SK-N-SH treated with all-trans-retinoic acid at 6 μM for 48 hours (cell line): ENCODE data around the gene BCAR1.

ENCODE experiments used
- ARNTL ChIP-seq: fragments of 450-650 bp; formaldehyde crosslinking; IDR thresholded peaks from 2 replicates; pipeline ENCODE4 v1.5.0; 2020; ENCODE audit warnings: low read depth, mild to moderate bottlenecking, moderate library complexity, borderline replicate concordance
- BACH2 ChIP-seq: fragments of 250-450 bp; sonication (Bioruptor Pico); IDR thresholded peaks from 2 replicates; pipeline ENCODE4 v1.9.0; 2021; ENCODE audit warnings: mild to moderate bottlenecking, borderline replicate concordance
- CREB5 ChIP-seq: fragments of 250-450 bp; sonication (Bioruptor Pico); IDR thresholded peaks from 2 replicates; pipeline ENCODE4 v1.5.1; 2020; ENCODE audit warnings: low read depth, mild to moderate bottlenecking, moderate library complexity
- CSRNP3 ChIP-seq: fragments of 250-450 bp; sonication (Bioruptor Pico); IDR thresholded peaks from 2 replicates; pipeline ENCODE4 v1.5.1; 2021; ENCODE audit warnings: mild to moderate bottlenecking, moderate library complexity
- GLIS3 ChIP-seq: fragments of 250-450 bp; sonication (Bioruptor Pico); IDR thresholded peaks from 2 replicates; pipeline ENCODE4 v1.5.0; 2020; ENCODE audit warnings: mild to moderate bottlenecking, moderate library complexity
- OSR1 ChIP-seq: fragments of 250-450 bp; sonication (Bioruptor Pico); IDR thresholded peaks from 2 replicates; pipeline ENCODE4 v1.8.0; 2022; ENCODE audit warnings: moderate library complexity, mild to moderate bottlenecking, inconsistent platforms
- PATZ1 ChIP-seq: fragments of 250-450 bp; sonication (Bioruptor Pico); IDR thresholded peaks from 2 replicates; pipeline ENCODE4 v1.8.0; 2020; ENCODE audit warnings: mild to moderate bottlenecking, moderate library complexity, borderline replicate concordance
- POU6F1 ChIP-seq: fragments of 250-450 bp; sonication (Bioruptor Pico); IDR thresholded peaks from 2 replicates; pipeline ENCODE4 v1.8.0; 2021; ENCODE audit warnings: low read depth, mild to moderate bottlenecking, moderate library complexity, borderline replicate concordance
- PPARA ChIP-seq: fragments of 250-450 bp; sonication (Bioruptor Pico); IDR thresholded peaks from 2 replicates; pipeline ENCODE4 v1.5.0; 2020; ENCODE audit warnings: mild to moderate bottlenecking, borderline replicate concordance
- ZC3H10 ChIP-seq: fragments of 250-450 bp; sonication (Bioruptor Pico); IDR thresholded peaks from 2 replicates; pipeline ENCODE4 v1.5.1; 2021; ENCODE audit warnings: mild to moderate bottlenecking, moderate library complexity
- ZFP3 ChIP-seq: fragments of 250-450 bp; sonication (Bioruptor Pico); IDR thresholded peaks from 2 replicates; pipeline ENCODE4 v1.5.0; 2020; ENCODE audit warnings: mild to moderate bottlenecking, moderate library complexity
- ZFP30 ChIP-seq: fragments of 450-650 bp; formaldehyde crosslinking; IDR thresholded peaks from 2 replicates; pipeline ENCODE4 v1.5.0; 2022; ENCODE audit warnings: mild to moderate bottlenecking, moderate library complexity
- ZNF70 ChIP-seq: fragments of 450-650 bp; formaldehyde crosslinking; IDR thresholded peaks from 2 replicates; pipeline ENCODE4 v1.5.0; 2020; ENCODE audit warnings: mild to moderate bottlenecking, moderate library complexity

- TF ChIP-seq PATZ1 (CRISPR knock-in tag) (no peak), ZFP30 (CRISPR knock-in tag) (no peak), GLIS3 (CRISPR knock-in tag) (no peak), CSRNP3 (no peak), PPARA (CRISPR knock-in tag) (no peak), CREB5 (CRISPR knock-in tag) (no peak), POU6F1 (no peak), ARNTL (CRISPR knock-in tag) (no peak), ZFP3 (CRISPR knock-in tag) (no peak), ZNF70 (CRISPR knock-in tag) (no peak), ZC3H10 (CRISPR knock-in tag) (no peak), BACH2 (CRISPR knock-in tag) (no peak), OSR1 (CRISPR knock-in tag) (no peak)
Observed at GRCh38 chr16:75218256-75219076, 33.0 kb downstream of the BCAR1 start, which contains the start of gene CTRB1.
